ENCODE data around the gene NDUFV1.
A peak's percentile ranks its signal among the peaks of the same experiment; 100 is the strongest.
"Not testable (repeated sequence)": the region's sequence is repeated elsewhere in the genome, so short reads cannot be mapped to it uniquely, and the experiment has no call there.

NDUFV1 gene

DNA sequence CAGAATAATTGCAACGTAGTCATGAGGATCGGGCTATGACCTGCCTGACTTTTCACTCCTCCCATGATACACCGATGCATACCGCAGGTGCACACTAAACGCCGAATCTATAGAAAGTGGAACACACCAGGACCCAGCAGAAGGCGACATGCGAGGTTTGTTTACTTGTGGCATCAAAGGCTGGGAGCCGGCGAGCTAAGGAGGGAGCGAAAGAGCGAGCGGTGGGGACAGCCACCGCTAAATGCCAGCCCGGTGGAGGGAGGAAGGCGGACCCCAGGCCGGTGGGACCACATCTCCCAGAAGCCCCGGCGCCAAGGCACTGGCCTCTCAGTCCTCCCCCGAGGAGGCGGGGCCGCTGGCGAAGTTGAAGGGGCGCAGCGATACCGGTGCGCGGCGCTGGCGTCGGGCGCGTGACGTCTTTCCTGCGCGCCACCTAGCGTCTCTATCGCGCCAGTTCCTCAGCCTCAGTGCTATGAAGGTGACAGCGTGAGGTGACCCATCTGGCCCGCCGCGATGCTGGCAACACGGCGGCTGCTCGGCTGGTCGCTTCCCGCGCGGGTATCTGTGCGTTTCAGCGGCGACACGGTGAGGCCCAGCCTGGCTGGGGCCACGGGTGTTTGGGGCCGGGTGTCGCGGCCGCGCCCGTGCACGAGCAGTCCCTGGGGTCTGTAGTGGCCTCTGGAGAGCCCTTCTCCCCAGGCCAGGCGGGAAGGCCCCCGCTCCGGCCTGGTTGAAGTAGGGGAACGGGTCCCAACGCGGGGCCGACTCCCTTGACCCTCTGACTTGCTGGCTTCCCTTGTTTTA, at the start of gene NDUFV1:
NDUFV1 (plus strand) TSS at position 445 of the 804 bp plus-strand sequence; CDS start at position 514, 69 bp downstream.
- DNase-seq (ENCODE audit: low read depth in 4 of 4, low spot score in 1 of 4) = peak; percentile 89 to 96 (median 94)

DNA sequence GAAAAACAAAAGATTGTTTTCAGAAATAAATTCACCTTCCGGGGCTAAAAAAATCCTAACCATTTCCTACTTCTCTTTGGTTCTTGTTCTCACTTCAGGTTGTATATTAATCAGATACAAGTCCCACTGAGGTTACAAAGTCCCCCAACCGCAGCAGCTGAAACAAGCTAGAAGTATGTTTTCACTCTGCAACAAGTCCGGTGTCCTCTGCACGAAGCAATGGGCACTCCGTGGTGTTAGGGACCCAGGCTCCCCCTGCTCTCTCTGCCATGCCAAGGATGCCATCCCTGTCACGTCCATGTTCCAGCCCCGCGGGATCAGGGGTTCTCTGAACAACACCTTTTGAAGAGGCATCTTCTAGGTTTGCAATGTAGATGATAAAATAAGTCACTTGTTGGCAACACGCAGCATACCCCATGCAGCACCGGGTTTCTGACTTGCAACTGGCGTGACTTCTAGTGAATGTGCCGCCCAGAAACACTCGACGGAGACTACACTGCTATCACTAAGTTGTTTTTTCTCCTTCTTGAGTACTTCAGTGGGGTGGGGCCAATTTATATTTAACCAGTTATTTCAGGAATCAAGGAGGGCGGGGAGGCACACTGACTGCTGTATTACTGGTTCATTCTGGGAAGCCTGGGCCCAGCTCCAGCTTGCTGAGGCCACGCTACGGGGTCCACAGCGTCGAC, 48.5 kb upstream of the NDUFV1 start:
- no peak for DNase-seq (ENCODE audit: low read depth in 4 of 4, low spot score in 1 of 4)

DNA sequence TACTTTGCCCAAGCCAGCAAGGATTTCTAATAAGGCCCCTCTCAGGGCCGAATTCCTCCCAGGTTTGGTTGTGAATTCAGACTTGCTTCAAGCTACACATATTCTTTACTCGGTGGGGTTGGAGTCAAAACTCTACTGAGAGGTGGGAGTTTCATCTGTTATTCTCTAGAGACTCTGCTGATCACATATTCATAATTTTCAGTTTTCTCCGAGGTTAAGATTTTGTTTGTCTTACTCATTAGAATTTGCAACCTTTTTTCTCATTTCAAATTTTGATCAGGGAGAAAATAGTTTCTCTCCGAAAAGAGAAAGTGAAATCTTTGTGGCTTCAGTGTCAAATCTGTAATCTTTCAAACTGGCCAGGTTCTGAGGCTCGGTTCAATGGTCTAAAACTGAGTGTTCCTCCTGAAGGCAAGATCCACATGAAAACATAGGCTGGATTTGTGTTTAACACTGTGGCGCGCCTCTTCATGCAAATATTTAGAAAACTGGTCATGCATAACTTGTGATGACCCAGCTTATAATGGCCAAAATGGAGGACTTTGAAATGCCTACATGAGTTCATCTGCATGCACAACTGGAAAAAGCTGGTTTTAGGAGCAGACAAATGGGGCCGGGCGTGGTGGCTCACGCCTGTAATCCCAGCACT, 44.6 kb upstream of the NDUFV1 start:
- DNase-seq (ENCODE audit: low read depth in 4 of 4, low spot score in 1 of 4) = no peak

DNA sequence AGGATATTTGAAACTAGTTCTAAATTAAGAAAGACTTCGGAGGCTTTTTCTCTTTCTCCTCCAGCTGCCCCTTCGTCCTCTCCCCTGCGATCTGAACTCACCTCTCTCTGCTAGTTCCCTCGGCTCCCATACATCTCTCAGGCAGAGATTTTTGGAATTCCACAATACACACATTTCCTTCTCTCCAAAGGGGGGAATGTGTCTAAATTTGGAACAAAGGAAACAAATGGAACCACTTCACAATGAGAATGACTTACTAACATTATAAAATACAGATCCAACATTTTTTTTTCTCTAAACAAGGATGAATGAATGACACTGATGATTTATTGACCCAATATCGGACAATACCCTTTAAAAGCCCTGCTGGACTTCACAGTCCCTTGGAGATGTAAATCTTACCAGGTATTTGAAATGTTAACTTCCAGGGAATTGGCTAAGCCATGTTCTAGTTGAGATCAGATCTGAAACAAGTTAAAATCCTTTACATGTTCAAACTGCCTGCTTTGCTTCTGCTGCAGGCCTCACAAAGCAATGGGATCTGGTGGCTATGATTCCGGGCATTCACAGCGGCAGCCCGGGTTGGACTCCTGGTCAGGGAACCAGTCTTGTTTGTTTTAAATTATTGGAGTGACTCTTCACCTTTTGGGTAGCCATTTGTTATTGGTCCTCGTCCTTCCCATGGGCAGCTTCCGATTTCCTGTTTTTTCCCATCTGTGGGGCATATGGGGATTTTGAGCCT, 43.6 kb upstream of the NDUFV1 start:
- DNase-seq (ENCODE audit: low read depth in 4 of 4, low spot score in 1 of 4) = no peak

DNA sequence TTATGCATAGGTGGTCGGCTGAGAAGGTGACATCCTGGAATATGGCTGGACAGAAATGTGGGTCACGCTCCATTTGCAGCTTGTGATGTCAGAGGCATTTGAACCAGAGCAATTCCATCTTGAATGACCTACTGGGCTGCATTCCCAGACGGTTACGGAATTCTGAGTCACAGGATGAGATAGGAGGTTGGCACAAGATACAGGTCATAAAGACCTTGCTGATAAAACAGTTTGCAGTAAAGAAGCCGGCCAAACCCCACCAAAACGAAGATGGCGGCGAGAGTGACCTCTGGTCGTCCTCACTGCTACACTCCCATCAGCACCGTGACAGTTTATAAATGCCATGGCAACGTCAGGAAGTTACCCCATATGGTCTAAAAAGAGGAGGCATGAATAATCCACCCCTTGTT, 43.0 kb upstream of the NDUFV1 start:
- DNase-seq (ENCODE audit: low read depth in 4 of 4, low spot score in 1 of 4) = not testable (repeated sequence)

DNA sequence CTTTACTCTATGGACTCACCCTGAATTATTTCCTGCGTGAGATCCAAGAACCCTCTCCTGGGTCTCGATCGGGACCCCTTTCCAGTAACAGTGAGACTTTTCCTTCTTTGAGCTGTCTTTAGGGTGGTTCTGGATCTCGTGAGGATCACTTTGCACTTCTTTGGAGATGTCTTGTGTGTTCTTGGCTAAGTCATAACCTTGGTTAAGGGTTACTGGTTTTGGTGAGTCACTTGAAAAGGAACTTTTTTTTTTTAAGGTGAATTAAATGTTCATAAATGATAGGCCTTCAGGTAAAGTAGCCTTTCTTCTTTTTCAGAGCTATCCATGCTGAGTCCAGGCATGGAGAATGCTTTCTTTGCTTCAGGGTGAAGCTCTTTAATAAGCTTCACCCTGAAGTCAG, 42.5 kb upstream of the NDUFV1 start:
- no peak for DNase-seq (ENCODE audit: low read depth in 4 of 4, low spot score in 1 of 4)

DNA sequence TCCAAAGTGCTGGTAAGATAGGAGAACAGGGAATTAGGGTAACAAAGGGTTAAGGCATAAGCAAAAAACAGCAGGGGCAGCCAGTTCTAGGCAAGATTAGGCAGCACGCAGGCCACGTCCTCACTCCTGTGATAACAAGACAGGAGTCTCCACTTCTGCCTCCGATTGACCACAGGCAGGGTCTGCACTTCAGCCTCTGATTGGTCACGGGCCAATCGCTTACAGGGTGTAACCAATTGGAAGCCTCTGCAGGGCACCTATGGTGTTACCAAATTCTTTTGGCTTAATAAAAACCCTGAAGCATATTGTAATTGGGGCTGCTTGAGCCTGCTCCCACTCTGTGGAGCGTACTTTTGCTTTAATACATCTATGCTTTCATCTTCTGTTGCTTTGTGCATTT, 35.3 kb upstream of the NDUFV1 start:
- DNase-seq (ENCODE audit: low read depth in 4 of 4, low spot score in 1 of 4) = no peak

DNA sequence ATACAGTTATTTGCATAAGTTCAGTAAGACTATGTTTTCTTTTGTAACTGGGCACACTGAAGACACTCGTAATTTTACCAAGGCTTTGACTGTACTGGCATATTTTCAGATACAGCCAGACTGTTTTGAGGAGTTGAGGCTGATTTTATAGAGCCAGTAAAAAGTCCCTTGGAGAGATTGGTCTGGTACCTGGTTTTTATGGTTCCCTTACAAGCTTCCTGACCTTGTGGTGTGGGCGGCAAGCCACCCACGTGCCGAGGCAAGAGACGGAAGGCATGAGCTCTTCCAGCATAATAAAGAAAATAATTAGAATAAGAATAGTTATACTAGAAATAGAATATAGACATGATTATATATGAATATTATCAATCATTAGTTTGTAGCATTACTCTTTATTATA, 34.4 kb upstream of the NDUFV1 start:
- DNase-seq (ENCODE audit: low read depth in 4 of 4, low spot score in 1 of 4) = no peak

DNA sequence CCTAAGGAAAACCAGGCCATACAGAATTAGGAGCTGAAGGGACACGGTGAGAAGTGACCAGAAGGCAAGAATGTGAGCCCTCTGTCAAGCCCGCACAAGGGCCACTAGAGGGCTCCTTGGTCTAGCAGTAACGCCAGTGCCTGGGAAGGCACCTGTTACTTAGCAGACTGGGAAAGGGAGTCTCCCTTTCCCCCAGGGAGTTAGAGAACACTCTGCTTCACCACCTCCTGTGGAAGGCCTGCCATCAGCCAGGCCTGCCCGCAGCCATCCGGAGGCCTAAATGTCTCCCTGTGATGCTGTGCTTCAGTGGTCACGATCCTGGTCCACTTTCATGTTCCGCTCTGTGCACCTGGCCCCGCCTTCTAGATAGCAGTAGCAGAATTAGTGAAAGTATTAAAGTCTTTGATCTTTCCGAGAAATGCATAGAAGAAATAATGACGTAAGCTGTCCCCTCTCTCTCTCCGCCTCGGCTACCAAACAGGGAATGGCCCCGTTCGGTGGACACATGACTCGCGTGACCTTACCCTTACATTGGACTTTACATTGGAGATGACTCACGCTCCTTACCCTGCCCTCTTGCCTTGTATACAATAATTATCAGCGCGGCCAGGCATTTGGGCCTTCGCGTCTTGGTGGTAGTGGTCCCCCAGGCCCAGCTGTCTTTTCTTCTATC, 33.9 kb upstream of the NDUFV1 start:
- no peak for DNase-seq (ENCODE audit: low read depth in 4 of 4, low spot score in 1 of 4)

DNA sequence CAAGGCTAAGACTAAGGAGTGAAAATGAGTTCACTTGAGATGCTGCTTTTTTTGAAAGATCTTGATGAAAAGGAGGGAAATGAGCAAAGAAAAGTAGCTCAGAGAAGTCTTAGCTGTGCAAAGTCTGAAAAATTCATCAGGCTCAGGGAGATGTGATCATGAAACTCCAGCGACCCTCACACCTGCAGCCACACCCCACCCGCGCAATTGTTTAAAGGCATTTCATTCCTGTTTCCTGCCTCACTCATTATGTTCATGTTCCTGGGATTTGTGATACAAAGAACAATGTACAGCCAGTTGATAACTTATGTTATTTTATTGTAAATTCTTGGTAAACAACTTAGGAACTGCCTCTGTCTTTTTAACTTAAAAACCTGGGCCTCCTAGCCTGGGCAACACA, 31.8 kb upstream of the NDUFV1 start:
- no peak for DNase-seq (ENCODE audit: low read depth in 4 of 4, low spot score in 1 of 4)

DNA sequence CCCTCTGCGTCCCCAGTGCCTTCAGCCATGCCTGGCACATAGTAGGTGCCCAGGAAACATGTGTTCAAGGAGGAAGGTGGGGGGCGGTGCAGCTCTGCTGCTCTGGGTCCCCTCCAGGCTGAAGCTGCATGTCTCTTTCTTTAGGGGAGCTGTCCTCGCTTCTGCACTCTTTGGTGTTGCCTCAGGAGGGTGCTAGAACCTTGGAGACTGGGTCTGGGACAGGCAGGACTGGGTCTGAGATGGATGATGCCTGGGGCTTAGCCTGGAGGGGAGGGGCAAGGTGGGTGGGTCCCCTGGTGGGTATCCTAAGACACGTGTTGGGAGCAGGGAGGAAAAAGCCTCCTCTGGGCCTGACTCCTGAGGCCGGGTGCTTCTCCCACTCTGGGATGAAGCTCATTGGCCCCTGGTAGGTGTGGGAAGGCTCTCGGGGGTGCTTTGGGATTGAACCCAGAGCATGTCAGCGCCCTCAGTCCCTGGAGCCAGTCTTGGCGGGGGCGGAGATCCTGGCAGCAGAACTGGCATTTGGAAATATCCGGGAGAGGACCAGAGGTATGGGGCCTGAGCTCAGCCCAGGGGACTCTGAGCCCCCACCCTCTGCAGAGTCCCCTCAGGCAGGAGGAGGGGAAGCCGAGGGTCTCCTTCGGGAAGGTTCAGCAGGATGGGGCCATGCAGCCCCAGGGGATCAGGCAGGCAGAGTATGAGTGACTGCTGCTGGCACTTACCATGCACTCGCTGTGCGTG, 29.8 kb upstream of the NDUFV1 start:
- no peak for DNase-seq (ENCODE audit: low read depth in 4 of 4, low spot score in 1 of 4)

DNA sequence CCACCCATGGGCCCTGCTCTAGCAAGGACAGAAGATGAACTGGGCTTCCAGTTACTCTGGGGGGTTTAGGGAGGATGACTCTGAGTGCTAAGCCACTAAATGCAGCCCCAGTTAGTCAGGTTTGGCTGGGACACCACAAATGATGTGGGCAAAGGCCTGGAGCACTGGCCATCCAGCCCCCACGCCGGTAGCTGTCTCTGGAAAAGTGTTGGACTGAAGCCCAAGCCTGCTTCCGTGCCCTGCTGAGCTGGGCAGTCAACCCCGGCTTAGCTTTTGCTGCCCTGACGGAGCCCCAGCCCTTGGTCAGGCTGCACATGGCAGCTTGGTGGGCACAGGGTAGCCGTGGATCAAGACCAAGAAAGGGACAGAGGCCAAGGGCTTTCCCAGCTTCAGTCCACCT, 28.8 kb upstream of the NDUFV1 start:
- no peak for DNase-seq (ENCODE audit: low read depth in 4 of 4, low spot score in 1 of 4)

DNA sequence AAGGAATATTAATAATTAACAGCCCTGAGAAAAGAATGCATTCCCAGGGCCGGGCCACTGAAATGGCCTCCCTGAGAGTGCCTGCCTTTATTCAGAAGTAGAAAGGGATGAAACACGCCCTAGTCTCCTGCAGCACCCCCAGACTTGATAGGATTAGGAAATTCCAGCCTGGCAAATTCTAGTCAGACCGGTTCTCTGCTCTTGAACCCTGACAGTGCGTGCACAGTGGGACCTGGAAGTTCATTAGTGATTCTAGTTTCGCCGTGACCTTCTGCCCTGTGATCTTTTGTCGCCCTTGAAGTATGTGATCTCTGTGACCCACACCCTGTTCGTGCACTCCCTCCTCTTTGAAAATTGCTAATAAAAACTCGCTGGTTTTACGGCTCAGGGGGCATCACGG, 25.3 kb upstream of the NDUFV1 start:
- DNase-seq (ENCODE audit: low read depth in 4 of 4, low spot score in 1 of 4) = no peak

DNA sequence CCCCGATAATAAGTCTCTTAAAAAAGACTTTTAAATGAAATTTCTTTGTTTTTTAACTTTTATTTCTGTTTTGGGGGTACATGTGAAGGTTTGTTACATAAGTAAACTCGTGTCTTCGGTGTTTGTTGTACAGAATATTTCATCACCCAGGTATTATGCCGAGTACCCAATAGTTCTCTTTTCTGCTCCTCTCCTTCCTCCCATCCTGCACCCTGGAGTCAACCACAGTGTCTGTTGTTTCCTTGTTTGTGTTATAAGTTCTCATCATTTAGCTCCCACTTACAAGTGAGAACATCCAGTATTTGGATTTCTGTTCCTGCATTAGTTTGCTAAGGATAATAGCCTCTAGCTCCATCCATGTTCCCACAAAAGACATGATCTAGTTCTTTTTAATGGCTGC, 24.7 kb upstream of the NDUFV1 start:
- DNase-seq (ENCODE audit: low read depth in 4 of 4, low spot score in 1 of 4) = no peak

DNA sequence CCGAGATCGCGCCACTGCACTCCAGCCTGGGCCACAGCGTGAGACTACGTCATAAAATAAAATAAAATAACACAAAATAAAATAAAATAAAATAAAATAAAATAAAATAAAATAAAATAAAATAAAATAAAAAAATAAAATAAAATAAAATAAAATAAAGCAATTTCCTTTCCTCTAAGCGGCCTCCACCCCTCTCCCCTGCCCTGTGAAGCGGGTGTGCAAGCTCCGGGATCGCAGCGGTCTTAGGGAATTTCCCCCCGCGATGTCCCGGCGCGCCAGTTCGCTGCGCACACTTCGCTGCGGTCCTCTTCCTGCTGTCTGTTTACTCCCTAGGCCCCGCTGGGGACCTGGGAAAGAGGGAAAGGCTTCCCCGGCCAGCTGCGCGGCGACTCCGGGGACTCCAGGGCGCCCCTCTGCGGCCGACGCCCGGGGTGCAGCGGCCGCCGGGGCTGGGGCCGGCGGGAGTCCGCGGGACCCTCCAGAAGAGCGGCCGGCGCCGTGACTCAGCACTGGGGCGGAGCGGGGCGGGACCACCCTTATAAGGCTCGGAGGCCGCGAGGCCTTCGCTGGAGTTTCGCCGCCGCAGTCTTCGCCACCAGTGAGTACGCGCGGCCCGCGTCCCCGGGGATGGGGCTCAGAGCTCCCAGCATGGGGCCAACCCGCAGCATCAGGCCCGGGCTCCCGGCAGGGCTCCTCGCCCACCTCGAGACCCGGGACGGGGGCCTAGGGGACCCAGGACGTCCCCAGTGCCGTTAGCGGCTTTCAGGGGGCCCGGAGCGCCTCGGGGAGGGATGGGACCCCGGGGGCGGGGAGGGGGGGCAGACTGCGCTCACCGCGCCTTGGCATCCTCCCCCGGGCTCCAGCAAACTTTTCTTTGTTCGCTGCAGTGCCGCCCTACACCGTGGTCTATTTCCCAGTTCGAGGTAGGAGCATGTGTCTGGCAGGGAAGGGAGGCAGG, 23.2 kb upstream of the NDUFV1 start, which contains the start of gene GSTP1:
GSTP1 (plus strand) TSS at position 566 of the 958 bp plus-strand sequence; CDS start at position 598, 32 bp downstream.
- DNase-seq (ENCODE audit: low read depth in 4 of 4, low spot score in 1 of 4) = peak; percentile 56 to 80 (median 68)

DNA sequence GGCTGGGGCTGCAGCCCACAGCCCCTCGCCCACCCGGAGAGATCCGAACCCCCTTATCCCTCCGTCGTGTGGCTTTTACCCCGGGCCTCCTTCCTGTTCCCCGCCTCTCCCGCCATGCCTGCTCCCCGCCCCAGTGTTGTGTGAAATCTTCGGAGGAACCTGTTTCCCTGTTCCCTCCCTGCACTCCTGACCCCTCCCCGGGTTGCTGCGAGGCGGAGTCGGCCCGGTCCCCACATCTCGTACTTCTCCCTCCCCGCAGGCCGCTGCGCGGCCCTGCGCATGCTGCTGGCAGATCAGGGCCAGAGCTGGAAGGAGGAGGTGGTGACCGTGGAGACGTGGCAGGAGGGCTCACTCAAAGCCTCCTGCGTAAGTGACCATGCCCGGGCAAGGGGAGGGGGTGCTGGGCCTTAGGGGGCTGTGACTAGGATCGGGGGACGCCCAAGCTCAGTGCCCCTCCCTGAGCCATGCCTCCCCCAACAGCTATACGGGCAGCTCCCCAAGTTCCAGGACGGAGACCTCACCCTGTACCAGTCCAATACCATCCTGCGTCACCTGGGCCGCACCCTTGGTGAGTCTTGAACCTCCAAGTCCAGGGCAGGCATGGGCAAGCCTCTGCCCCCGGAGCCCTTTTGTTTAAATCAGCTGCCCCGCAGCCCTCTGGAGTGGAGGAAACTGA, 22.4 kb upstream of the NDUFV1 start:
- peak in 1 of 4 experiments; percentile 28 for DNase-seq (ENCODE audit: low read depth in 4 of 4, low spot score in 1 of 4)

DNA sequence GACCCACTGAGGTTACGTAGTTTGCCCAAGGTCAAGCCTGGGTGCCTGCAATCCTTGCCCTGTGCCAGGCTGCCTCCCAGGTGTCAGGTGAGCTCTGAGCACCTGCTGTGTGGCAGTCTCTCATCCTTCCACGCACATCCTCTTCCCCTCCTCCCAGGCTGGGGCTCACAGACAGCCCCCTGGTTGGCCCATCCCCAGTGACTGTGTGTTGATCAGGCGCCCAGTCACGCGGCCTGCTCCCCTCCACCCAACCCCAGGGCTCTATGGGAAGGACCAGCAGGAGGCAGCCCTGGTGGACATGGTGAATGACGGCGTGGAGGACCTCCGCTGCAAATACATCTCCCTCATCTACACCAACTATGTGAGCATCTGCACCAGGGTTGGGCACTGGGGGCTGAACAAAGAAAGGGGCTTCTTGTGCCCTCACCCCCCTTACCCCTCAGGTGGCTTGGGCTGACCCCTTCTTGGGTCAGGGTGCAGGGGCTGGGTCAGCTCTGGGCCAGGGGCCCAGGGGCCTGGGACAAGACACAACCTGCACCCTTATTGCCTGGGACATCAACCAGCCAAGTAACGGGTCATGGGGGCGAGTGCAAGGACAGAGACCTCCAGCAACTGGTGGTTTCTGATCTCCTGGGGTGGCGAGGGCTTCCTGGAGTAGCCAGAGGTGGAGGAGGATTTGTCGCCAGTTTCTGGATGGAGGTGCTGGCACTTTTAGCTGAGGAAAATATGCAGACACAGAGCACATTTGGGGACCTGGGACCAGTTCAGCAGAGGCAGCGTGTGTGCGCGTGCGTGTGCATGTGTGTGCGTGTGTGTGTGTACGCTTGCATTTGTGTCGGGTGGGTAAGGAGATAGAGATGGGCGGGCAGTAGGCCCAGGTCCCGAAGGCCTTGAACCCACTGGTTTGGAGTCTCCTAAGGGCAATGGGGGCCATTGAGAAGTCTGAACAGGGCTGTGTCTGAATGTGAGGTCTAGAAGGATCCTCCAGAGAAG, 21.6 kb upstream of the NDUFV1 start:
- no peak for DNase-seq (ENCODE audit: low read depth in 4 of 4, low spot score in 1 of 4)
